DMS114 treated with DMSO at 0.1 percent for 48 hours (cell line): ENCODE measurements around the gene CITED4.
A peak's percentile ranks its signal among the peaks of the same experiment; 100 is the strongest.

Experiments
- DNase-seq: peaks from one replicate; lab custom pipeline; 2025; ENCODE audit not compliant: unreplicated experiment; lab: John Stamatoyannopoulos, UW

Gene CITED4

GRCh38 chr1:40855513-40855912 is 6.7 kb downstream of the CITED4 start:
- DNase-seq, result no peak

GRCh38 chr1:40853885-40854170 is 8.3 kb downstream of the CITED4 start:
- DNase-seq, result no peak

- no peak for DNase-seq
Measured at GRCh38 chr1:40853113-40853884, 8.9 kb downstream of the CITED4 start.

- DNase-seq, result no peak
Measured at GRCh38 chr1:40851643-40852042, 10.5 kb downstream of the CITED4 start.

GRCh38 chr1:40849801-40850592 is 12.2 kb downstream of the CITED4 start:
- DNase-seq, result peak; percentile 19

GRCh38 chr1:40848530-40849189 is 13.5 kb downstream of the CITED4 start:
- peak; percentile 8 for DNase-seq

- DNase-seq, result no peak
Measured at GRCh38 chr1:40847023-40847745, 15.0 kb downstream of the CITED4 start.

- DNase-seq, result no peak
Measured at GRCh38 chr1:40845895-40846294, 16.3 kb downstream of the CITED4 start.

- no peak for DNase-seq
Measured at GRCh38 chr1:40844887-40845878, 17.0 kb downstream of the CITED4 start.

GRCh38 chr1:40844079-40844478 is 18.1 kb downstream of the CITED4 start:
- no peak for DNase-seq

GRCh38 chr1:40842691-40843090 is 19.5 kb downstream of the CITED4 start:
- no peak for DNase-seq

GRCh38 chr1:40842207-40842606 is 20.0 kb downstream of the CITED4 start:
- DNase-seq, result no peak

GRCh38 chr1:40841602-40842001 is 20.6 kb downstream of the CITED4 start:
- DNase-seq, result no peak

GRCh38 chr1:40840526-40841323 is 21.4 kb downstream of the CITED4 start:
- DNase-seq, result no peak

- DNase-seq, result no peak
Measured at GRCh38 chr1:40839943-40840335, 22.2 kb downstream of the CITED4 start.

- DNase-seq, result no peak
Measured at GRCh38 chr1:40838980-40839942, 22.9 kb downstream of the CITED4 start.

- no peak for DNase-seq
Measured at GRCh38 chr1:40838045-40838979, 23.9 kb downstream of the CITED4 start.
